Measurements from ENCODE around the gene PHF24. TPM values are rescaled to one million over a fixed set of nuclear protein-coding genes. Genes with fewer than 3 reads are reported as not detected.
A peak's percentile ranks its signal among the peaks of the same experiment; 100 is the strongest.

Gene PHF24
- total and polyA plus RNA-seq, 2 experiments from 2014 or later = 0.11 to 0.67 TPM

DNA sequence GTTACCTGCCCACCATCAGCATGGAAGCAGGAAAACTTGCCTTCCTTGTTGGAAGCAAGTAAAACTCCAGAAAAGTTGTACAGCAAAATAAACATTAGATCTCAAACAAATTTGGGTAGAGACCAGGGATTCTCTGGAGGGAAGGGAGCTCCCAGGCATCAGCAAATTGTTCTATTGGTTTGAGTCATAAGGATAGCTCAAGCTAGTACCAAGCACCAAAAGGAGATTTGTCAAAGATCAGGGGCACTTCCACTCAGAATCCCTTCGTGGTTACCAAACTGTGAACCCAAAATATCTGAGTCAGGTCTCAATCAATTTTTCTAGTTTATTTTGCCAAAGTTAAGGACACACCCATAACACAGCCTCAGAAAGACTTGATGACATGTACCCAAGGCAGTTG lies 69.3 kb downstream of the PHF24 start:
- 68% methylated on average over 1 of the region's 1 CpG for WGBS (ENCODE audit: low lambda C conversion rate, missing lambda C conversion rate)
- TF ChIP-seq EZH2 (IDR thresholded peaks at IDR 0.05; ENCODE audit: borderline replicate concordance) = no peak
- no peak for TF ChIP-seq EZH2phosphoT487 (IDR thresholded peaks at IDR 0.05; ENCODE audit: low read depth, severe bottlenecking, unreplicated experiment)
- H3K9me2 ChIP-seq (replicated peaks; ENCODE audit: insufficient read depth) = no peaks in the 10 kb centered on the region
- no peaks in the 10 kb centered on the region for H3K27me3 ChIP-seq
- no peaks in the 10 kb centered on the region for H3K36me3 ChIP-seq (replicated peaks; ENCODE audit: insufficient read depth, low read depth)
- peaks cover 8% of the 10 kb centered on the region for H3K4me1 ChIP-seq (ENCODE audit: insufficient read depth)
- no peaks in the 10 kb centered on the region for H3K9me3 ChIP-seq (ENCODE audit: low read depth)
- H2AFZ ChIP-seq = no peak overlapping the region
- H4K20me1 ChIP-seq (ENCODE audit: insufficient read depth, poor library complexity, severe bottlenecking) = no peaks in the 10 kb centered on the region
- DNase-seq (ENCODE audit: low spot score) = no peak
- H3K4me3 ChIP-seq = no peak overlapping the region
- H3K4me2 ChIP-seq = no peak overlapping the region
- H3K79me2 ChIP-seq = no peaks in the 10 kb centered on the region
- H3K27ac ChIP-seq = peak overlapping the region; percentile 79

DNA sequence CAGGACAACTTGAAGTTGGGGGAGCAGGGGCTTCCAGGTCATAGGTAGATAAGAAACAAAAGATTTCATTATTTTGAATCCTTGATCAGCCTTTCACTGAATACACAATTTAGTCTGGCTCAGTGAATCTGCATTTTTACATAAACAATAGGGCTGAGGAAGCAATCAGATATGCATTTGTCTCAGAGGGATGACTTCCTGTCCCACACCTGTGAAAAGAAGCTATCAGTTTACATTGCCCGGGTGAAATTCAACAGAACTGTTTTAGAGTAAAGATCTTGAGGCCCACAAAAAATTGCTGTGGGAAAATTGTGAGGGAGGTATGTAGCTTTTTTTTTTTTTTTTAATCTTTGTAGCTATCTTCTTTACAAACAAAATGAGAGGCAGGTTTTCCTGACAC lies 69.8 kb downstream of the PHF24 start:
- Histone ChIP-seq H3K27ac (no peak overlapping the region), H3K4me1 (ENCODE audit: insufficient read depth) (peaks cover 8% of the 10 kb centered on the region), H3K9me3 (ENCODE audit: low read depth) (no peaks in the 10 kb centered on the region), H4K20me1 (ENCODE audit: insufficient read depth, poor library complexity, severe bottlenecking) (no peaks in the 10 kb centered on the region), H3K27me3 (no peaks in the 10 kb centered on the region), H3K9me2 (replicated peaks; ENCODE audit: insufficient read depth) (no peaks in the 10 kb centered on the region), H3K4me2 (no peak overlapping the region), H3K79me2 (no peaks in the 10 kb centered on the region), H3K4me3 (no peak overlapping the region), H3K36me3 (replicated peaks; ENCODE audit: insufficient read depth, low read depth) (no peaks in the 10 kb centered on the region), H2AFZ (no peak overlapping the region)
- TF ChIP-seq EZH2phosphoT487 (IDR thresholded peaks at IDR 0.05; ENCODE audit: low read depth, severe bottlenecking, unreplicated experiment) = no peak
- no peak for TF ChIP-seq EZH2 (IDR thresholded peaks at IDR 0.05; ENCODE audit: borderline replicate concordance)
- TF ChIP-seq, protein P1, sequence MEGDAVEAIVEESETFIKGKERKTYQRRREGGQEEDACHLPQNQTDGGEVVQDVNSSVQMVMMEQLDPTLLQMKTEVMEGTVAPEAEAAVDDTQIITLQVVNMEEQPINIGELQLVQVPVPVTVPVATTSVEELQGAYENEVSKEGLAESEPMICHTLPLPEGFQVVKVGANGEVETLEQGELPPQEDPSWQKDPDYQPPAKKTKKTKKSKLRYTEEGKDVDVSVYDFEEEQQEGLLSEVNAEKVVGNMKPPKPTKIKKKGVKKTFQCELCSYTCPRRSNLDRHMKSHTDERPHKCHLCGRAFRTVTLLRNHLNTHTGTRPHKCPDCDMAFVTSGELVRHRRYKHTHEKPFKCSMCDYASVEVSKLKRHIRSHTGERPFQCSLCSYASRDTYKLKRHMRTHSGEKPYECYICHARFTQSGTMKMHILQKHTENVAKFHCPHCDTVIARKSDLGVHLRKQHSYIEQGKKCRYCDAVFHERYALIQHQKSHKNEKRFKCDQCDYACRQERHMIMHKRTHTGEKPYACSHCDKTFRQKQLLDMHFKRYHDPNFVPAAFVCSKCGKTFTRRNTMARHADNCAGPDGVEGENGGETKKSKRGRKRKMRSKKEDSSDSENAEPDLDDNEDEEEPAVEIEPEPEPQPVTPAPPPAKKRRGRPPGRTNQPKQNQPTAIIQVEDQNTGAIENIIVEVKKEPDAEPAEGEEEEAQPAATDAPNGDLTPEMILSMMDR (IDR thresholded peaks at IDR 0.05; ENCODE audit: poor library complexity) = no peak
- 33% methylated on average over 1 of the region's 1 CpG for WGBS (ENCODE audit: low lambda C conversion rate, missing lambda C conversion rate)
- DNase-seq (ENCODE audit: low spot score) = no peak

DNA sequence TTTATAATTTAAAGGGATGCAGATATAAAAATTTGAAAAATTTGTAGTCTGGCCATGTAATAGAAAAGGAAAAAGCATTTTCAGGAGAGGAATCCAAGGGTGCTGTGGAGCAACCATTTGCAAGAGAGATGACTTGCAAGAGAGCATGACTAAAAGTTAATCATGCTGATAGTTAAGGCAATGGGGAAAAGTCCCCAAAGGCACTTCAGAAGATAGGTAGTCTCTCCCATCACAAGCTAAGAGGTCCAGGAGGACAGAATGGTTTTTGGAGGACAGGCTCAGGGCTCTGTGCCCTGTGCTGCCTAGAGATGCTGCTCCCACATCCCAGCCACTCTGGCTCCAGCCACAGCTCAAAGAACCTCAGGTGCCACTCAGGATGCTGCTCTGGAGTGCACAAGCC lies 70.3 kb downstream of the PHF24 start:
- no peak for DNase-seq (ENCODE audit: low spot score)
- TF ChIP-seq EZH2 (IDR thresholded peaks at IDR 0.05; ENCODE audit: borderline replicate concordance) (no peak), EZH2phosphoT487 (IDR thresholded peaks at IDR 0.05; ENCODE audit: low read depth, severe bottlenecking, unreplicated experiment) (no peak)
- TF ChIP-seq, protein P1 (IDR thresholded peaks at IDR 0.05; ENCODE audit: poor library complexity) = no peak

DNA sequence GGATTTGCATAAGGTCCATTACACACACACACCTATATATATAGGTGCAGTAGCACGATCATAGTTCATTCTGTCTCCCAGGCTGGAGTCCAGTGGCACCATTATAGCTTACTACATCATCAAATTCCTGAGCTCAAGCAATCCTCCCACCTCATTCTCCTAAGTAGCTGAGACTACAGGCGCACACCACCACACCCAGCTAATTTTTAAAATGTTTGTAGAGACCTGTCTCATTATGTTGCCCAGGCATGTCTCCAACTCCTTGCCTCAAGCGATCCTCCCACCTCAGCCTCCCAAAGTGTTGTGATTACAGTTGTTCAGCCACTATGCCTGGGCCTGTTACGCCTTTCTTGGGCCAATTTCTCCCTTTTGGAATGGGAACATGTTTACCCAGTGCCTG lies 71.2 kb downstream of the PHF24 start:
- Histone ChIP-seq H3K79me2 (no peaks in the 10 kb centered on the region), H3K9me2 (replicated peaks; ENCODE audit: insufficient read depth) (no peaks in the 10 kb centered on the region), H3K4me1 (ENCODE audit: insufficient read depth) (peaks cover 8% of the 10 kb centered on the region), H3K36me3 (replicated peaks; ENCODE audit: insufficient read depth, low read depth) (no peaks in the 10 kb centered on the region), H3K4me2 (no peak overlapping the region), H2AFZ (no peak overlapping the region), H4K20me1 (ENCODE audit: insufficient read depth, poor library complexity, severe bottlenecking) (no peaks in the 10 kb centered on the region), H3K27ac (no peak overlapping the region), H3K4me3 (no peak overlapping the region), H3K27me3 (no peaks in the 10 kb centered on the region), H3K9me3 (ENCODE audit: low read depth) (no peaks in the 10 kb centered on the region)
- TF ChIP-seq, protein P1 (IDR thresholded peaks at IDR 0.05; ENCODE audit: poor library complexity) = no peak
- no peak for TF ChIP-seq EZH2phosphoT487 (IDR thresholded peaks at IDR 0.05; ENCODE audit: low read depth, severe bottlenecking, unreplicated experiment)
- TF ChIP-seq EZH2 (IDR thresholded peaks at IDR 0.05; ENCODE audit: borderline replicate concordance) = no peak
- WGBS (ENCODE audit: low lambda C conversion rate, missing lambda C conversion rate) = 72% methylated on average over 4 of the region's 4 CpGs
- no peak for DNase-seq (ENCODE audit: low spot score)

More for the DNA sequence above, 70.3 kb downstream of the PHF24 start:
- Histone ChIP-seq H3K27me3 (no peaks in the 10 kb centered on the region), H2AFZ (no peak overlapping the region), H3K4me3 (no peak overlapping the region), H3K9me3 (ENCODE audit: low read depth) (no peaks in the 10 kb centered on the region), H3K4me1 (ENCODE audit: insufficient read depth) (peaks cover 8% of the 10 kb centered on the region), H3K79me2 (no peaks in the 10 kb centered on the region), H4K20me1 (ENCODE audit: insufficient read depth, poor library complexity, severe bottlenecking) (no peaks in the 10 kb centered on the region), H3K9me2 (replicated peaks; ENCODE audit: insufficient read depth) (no peaks in the 10 kb centered on the region), H3K36me3 (replicated peaks; ENCODE audit: insufficient read depth, low read depth) (no peaks in the 10 kb centered on the region), H3K4me2 (no peak overlapping the region), H3K27ac (no peak overlapping the region)
